ENCODE results near the gene ETV6. TPM values are rescaled to one million over a fixed set of nuclear protein-coding genes. Genes with fewer than 3 reads are reported as not detected.

ETV6 gene
- total RNA-seq, 1 donor from 2014 or later = 14.7 TPM

DNA sequence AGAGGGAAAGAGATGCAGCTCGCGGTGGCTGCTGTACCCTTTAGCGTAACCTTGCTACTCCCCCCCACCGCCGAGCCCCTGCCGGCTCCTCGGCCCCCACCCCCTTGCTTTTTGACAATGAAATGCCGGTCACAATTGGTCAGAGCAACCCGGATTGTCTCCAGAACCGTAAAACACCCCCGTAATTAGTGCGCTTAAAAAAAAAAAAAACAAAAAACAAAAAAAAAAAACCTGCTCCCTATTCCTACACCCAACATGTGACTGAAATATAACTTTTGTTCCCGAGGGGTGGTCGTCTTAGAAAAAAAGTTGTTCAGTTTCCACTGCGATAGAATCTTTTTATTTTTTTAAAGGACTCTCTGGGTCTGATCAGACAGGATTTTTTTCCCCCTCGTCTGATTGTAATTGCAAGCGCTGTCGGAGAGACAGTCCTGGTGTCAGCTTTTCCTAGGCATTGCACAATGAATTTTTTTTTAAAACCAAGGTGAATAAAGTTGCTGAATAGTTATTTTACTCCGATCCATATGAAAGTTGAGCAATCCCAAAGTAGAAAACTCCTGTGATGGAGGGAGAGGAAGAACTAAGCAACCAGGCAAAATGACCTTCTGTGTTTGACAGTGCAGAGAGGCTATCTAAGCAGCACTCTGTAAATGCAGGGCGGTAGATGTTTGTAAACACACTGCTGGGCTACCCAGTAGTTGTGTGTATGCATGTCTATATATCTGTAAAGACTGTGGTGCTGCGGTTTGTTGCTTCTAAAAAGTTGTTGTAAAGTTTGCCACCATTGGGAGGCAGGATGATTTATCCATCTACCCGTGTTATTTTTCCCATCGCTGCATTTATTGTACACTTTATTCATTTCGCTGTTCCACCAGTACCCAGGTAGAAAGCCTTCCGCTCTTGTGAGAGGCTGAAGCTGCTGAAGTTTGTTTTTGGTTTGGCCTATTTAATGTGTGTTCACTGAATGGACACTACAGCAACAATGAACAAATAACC, 1.1 kb downstream of the ETV6 start:
- no peak for DNase-seq (ENCODE audit: extremely low spot score in 2 of 2)

GRCh38 chr12:11651381-11651780, 1.9 kb downstream of the ETV6 start:
- Histone ChIP-seq H3K4me3 (peak overlapping the region; percentile 87 to 89), H3K9me3 (no peaks in the 10 kb centered on the region), H3K27ac (peak overlapping the region; percentile 89), H3K4me1 (peaks cover 53% of the 10 kb centered on the region), H3K36me3 (no peaks in the 10 kb centered on the region), H3K27me3 (no peaks in the 10 kb centered on the region)
- TF ChIP-seq POLR2AphosphoS5 (IDR thresholded peaks at IDR 0.05; ENCODE audit: insufficient read depth in 1 of 2, low read depth in 1 of 2) (no peak), POLR2A (IDR thresholded peaks at IDR 0.05) (no peak)
- DNase-seq (ENCODE audit: extremely low spot score in 2 of 2) = no peak
- intact Hi-C loops (cut with DNase I) = loop anchor here (10.0 kb wide), 1 partner anchor 223 kb away; no protein-coding TSS in a partner anchor

More for the DNA sequence above, 1.1 kb downstream of the ETV6 start:
- H3K27me3 ChIP-seq = no peaks in the 10 kb centered on the region
- TF ChIP-seq POLR2A (IDR thresholded peaks at IDR 0.05) (no peak), POLR2AphosphoS5 (IDR thresholded peaks at IDR 0.05; ENCODE audit: insufficient read depth in 1 of 2, low read depth in 1 of 2) (no peak)
- TF ChIP-seq, protein P1, sequence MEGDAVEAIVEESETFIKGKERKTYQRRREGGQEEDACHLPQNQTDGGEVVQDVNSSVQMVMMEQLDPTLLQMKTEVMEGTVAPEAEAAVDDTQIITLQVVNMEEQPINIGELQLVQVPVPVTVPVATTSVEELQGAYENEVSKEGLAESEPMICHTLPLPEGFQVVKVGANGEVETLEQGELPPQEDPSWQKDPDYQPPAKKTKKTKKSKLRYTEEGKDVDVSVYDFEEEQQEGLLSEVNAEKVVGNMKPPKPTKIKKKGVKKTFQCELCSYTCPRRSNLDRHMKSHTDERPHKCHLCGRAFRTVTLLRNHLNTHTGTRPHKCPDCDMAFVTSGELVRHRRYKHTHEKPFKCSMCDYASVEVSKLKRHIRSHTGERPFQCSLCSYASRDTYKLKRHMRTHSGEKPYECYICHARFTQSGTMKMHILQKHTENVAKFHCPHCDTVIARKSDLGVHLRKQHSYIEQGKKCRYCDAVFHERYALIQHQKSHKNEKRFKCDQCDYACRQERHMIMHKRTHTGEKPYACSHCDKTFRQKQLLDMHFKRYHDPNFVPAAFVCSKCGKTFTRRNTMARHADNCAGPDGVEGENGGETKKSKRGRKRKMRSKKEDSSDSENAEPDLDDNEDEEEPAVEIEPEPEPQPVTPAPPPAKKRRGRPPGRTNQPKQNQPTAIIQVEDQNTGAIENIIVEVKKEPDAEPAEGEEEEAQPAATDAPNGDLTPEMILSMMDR (IDR thresholded peaks at IDR 0.05) = no peak
- peak overlapping the region; percentile 87 to 89 for H3K4me3 ChIP-seq
- peak overlapping the region; percentile 89 for H3K27ac ChIP-seq
- intact Hi-C loops (cut with DNase I) = loop anchor here (10.0 kb wide), 1 partner anchor 224 kb away; no protein-coding TSS in a partner anchor
- H3K9me3 ChIP-seq = no peaks in the 10 kb centered on the region
- no peaks in the 10 kb centered on the region for H3K36me3 ChIP-seq
- H3K4me1 ChIP-seq = peaks cover 48% of the 10 kb centered on the region

GRCh38 chr12:11651785-11652184, 2.3 kb downstream of the ETV6 start:
- intact Hi-C loops (cut with DNase I) = loop anchor here (10.0 kb wide), 1 partner anchor 223 kb away; no protein-coding TSS in a partner anchor
- peaks cover 54% of the 10 kb centered on the region for H3K4me1 ChIP-seq
- H3K4me3 ChIP-seq = peak overlapping the region; percentile 87 to 89
- H3K27me3 ChIP-seq = no peaks in the 10 kb centered on the region
- no peaks in the 10 kb centered on the region for H3K9me3 ChIP-seq
- H3K36me3 ChIP-seq = no peaks in the 10 kb centered on the region
- DNase-seq (ENCODE audit: extremely low spot score in 2 of 2) = no peak
- no peak for TF ChIP-seq POLR2AphosphoS5 (IDR thresholded peaks at IDR 0.05; ENCODE audit: insufficient read depth in 1 of 2, low read depth in 1 of 2)
- TF ChIP-seq, protein P1 (IDR thresholded peaks at IDR 0.05) = no peak
- no peak for TF ChIP-seq POLR2A (IDR thresholded peaks at IDR 0.05)
- peak overlapping the region; percentile 89 for H3K27ac ChIP-seq

DNA sequence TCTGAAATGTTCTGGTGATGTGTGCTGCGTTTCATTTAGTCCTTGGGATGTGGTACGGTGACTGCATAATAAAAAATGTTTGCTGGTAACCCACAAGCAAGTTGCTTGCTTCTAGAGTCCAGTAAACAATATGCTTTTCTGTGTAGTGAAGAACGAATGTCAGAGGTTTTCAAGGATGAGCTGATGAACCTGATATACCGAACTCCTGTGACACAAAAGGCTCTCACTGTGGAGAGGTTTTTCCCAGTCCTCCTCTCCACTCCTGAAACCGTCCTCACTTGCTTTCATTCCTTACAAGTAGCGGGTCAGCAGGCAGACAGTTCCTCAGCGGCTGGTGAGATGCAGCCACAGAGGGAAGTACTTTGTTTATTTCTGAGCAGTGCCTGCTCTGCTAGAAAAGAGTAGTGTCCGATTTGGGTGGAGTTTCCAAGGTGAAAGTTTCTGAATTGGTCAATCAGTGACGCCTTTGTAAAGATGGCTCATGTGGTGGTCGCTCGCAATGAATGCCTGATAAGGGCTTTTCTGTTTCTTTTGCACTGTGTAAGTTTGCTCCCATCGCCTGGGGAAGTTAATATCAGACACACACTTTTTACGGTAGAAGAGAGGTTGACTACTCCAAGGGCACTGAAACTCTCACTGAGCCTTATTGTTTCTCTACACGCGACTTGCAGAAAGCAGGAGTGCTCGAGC, 3.0 kb downstream of the ETV6 start:
- intact Hi-C loops (cut with DNase I) = loop anchor here (10.0 kb wide), 1 partner anchor 222 kb away; no protein-coding TSS in a partner anchor
- H3K36me3 ChIP-seq = no peaks in the 10 kb centered on the region
- peaks cover 54% of the 10 kb centered on the region for H3K4me1 ChIP-seq
- DNase-seq (ENCODE audit: extremely low spot score in 2 of 2) = no peak
- H3K27me3 ChIP-seq = no peaks in the 10 kb centered on the region
- H3K9me3 ChIP-seq = no peaks in the 10 kb centered on the region
- H3K27ac ChIP-seq = peak overlapping the region; percentile 89
- peak overlapping the region; percentile 87 to 89 for H3K4me3 ChIP-seq
- TF ChIP-seq POLR2A (IDR thresholded peaks at IDR 0.05) (no peak), POLR2AphosphoS5 (IDR thresholded peaks at IDR 0.05; ENCODE audit: insufficient read depth in 1 of 2, low read depth in 1 of 2) (no peak)
- TF ChIP-seq, protein P1 (IDR thresholded peaks at IDR 0.05) = no peak

DNA sequence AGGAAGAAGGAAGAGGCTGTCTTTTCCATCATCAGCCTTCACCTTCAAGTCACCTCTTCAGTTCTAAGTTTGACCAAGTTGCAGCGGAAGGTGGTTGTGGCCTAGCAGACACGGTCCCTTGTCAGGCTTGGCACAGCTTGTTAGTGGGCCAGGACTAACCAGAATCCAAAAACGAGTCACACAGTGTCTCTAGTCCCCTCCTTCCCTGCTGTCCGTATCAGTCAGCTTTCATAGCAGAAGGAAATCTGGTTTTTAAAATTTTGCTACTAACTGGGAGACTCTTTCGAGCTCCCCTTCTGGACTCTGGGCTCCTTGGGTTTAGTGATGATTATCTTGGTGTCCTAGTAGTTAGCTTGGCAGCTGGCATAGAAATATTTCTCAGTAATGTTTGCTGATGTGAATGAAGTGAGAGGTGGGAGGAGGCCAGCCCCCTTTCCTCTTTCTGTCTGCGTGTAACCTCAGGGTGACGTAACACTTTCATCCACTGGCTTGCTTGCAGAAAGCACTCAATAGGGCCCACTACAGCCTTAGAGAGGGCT, 3.8 kb downstream of the ETV6 start:
- Histone ChIP-seq H3K27ac (peak overlapping the region; percentile 89), H3K9me3 (no peaks in the 10 kb centered on the region), H3K4me1 (peaks cover 62% of the 10 kb centered on the region), H3K4me3 (peak overlapping the region; percentile 87 to 89), H3K36me3 (no peaks in the 10 kb centered on the region), H3K27me3 (no peaks in the 10 kb centered on the region)
- intact Hi-C loops (cut with DNase I) = loop anchor here (10.0 kb wide), 1 partner anchor 222 kb away; no protein-coding TSS in a partner anchor
- TF ChIP-seq, protein P1 (IDR thresholded peaks at IDR 0.05) = no peak
- TF ChIP-seq POLR2A (IDR thresholded peaks at IDR 0.05) (no peak), POLR2AphosphoS5 (IDR thresholded peaks at IDR 0.05; ENCODE audit: insufficient read depth in 1 of 2, low read depth in 1 of 2) (no peak)
- DNase-seq (ENCODE audit: extremely low spot score in 2 of 2) = no peak

Data from vagina (tissue), 2 donors.